MM.1S (cell line): ENCODE measurements around the gene UGT2A1.

Experiments used
- CTCF ChIP-seq: fragments of 300-600 bp; sonication (generic); IDR thresholded peaks from 2 replicates; pipeline ENCODE4 v1.5.1; 2016; ENCODE audit warnings: antibody characterized with exemption, low read length, mixed read lengths
- EZH2 ChIP-seq: fragments of 300-600 bp; sonication (generic); optimal IDR thresholded peaks from 2 replicates; pipeline ENCODE3; 2017; ENCODE audit warnings: low read depth, mild to moderate bottlenecking, antibody characterized with exemption, low read length, mixed read lengths
- EZH2phosphoT487 ChIP-seq: fragments of 300-600 bp; sonication (generic); IDR thresholded peaks from 2 replicates; pipeline ENCODE4 v1.6.1; 2018; ENCODE audit warnings: antibody characterized with exemption, low read length

GRCh38 chr4:69610484-69610883 is 42.6 kb downstream of the UGT2A1 start:
- TF ChIP-seq CTCF: no peak
- TF ChIP-seq EZH2: no peak
- no peak for TF ChIP-seq EZH2phosphoT487
